ENCODE data around the gene OAS1.

OAS1 gene

GRCh38 chr12:112944024-112944690, 37.4 kb downstream of the OAS1 start:
- no peak for TF ChIP-seq CTCF (IDR thresholded peaks at IDR 0.05; ENCODE audit: insufficient read depth, low read length, poor library complexity, severe bottlenecking)
- no peak for DNase-seq (ENCODE audit: extremely low read depth, insufficient read length)
- H3K4me3 ChIP-seq (replicated peaks; ENCODE audit: low read depth, low read length): no peak overlapping the region
- no peaks in the 10 kb centered on the region for H3K27me3 ChIP-seq (replicated peaks; ENCODE audit: control insufficient read depth, insufficient read depth, low read length)
- peaks cover 8% of the 10 kb centered on the region for H3K36me3 ChIP-seq (ENCODE audit: control insufficient read depth, insufficient read depth, low read length)

- Histone ChIP-seq H3K27me3 (replicated peaks; ENCODE audit: control insufficient read depth, insufficient read depth, low read length) (no peaks in the 10 kb centered on the region), H3K4me3 (replicated peaks; ENCODE audit: low read depth, low read length) (no peak overlapping the region), H3K36me3 (ENCODE audit: control insufficient read depth, insufficient read depth, low read length) (peaks cover 8% of the 10 kb centered on the region)
- TF ChIP-seq CTCF (IDR thresholded peaks at IDR 0.05; ENCODE audit: insufficient read depth, low read length, poor library complexity, severe bottlenecking): no peak
- no peak for DNase-seq (ENCODE audit: extremely low read depth, insufficient read length)
Measured at GRCh38 chr12:112945515-112945914, 38.8 kb downstream of the OAS1 start.

GRCh38 chr12:112946236-112947000, 39.7 kb downstream of the OAS1 start:
- TF ChIP-seq CTCF (IDR thresholded peaks at IDR 0.05; ENCODE audit: insufficient read depth, low read length, poor library complexity, severe bottlenecking): no peak

GRCh38 chr12:112947314-112947713, 40.6 kb downstream of the OAS1 start:
- TF ChIP-seq CTCF (IDR thresholded peaks at IDR 0.05; ENCODE audit: insufficient read depth, low read length, poor library complexity, severe bottlenecking): no peak
- H3K36me3 ChIP-seq (ENCODE audit: control insufficient read depth, insufficient read depth, low read length): peaks cover 8% of the 10 kb centered on the region
- no peak for DNase-seq (ENCODE audit: extremely low read depth, insufficient read length)
- no peaks in the 10 kb centered on the region for H3K27me3 ChIP-seq (replicated peaks; ENCODE audit: control insufficient read depth, insufficient read depth, low read length)
- H3K4me3 ChIP-seq (replicated peaks; ENCODE audit: low read depth, low read length): no peak overlapping the region

More at GRCh38 chr12:112946236-112947000, 39.7 kb downstream of the OAS1 start:
- H3K4me3 ChIP-seq (replicated peaks; ENCODE audit: low read depth, low read length): no peak overlapping the region
- H3K36me3 ChIP-seq (ENCODE audit: control insufficient read depth, insufficient read depth, low read length): peaks cover 9% of the 10 kb centered on the region
- DNase-seq (ENCODE audit: extremely low read depth, insufficient read length): no peak
- H3K27me3 ChIP-seq (replicated peaks; ENCODE audit: control insufficient read depth, insufficient read depth, low read length): no peaks in the 10 kb centered on the region

GRCh38 chr12:112947761-112948160, 41.0 kb downstream of the OAS1 start:
- Histone ChIP-seq H3K36me3 (ENCODE audit: control insufficient read depth, insufficient read depth, low read length) (peaks cover 8% of the 10 kb centered on the region), H3K4me3 (replicated peaks; ENCODE audit: low read depth, low read length) (no peak overlapping the region), H3K27me3 (replicated peaks; ENCODE audit: control insufficient read depth, insufficient read depth, low read length) (no peaks in the 10 kb centered on the region)
- TF ChIP-seq CTCF (IDR thresholded peaks at IDR 0.05; ENCODE audit: insufficient read depth, low read length, poor library complexity, severe bottlenecking): no peak
- DNase-seq (ENCODE audit: extremely low read depth, insufficient read length): no peak
